Measurements from ENCODE around the gene HDGFL3.

DNA sequence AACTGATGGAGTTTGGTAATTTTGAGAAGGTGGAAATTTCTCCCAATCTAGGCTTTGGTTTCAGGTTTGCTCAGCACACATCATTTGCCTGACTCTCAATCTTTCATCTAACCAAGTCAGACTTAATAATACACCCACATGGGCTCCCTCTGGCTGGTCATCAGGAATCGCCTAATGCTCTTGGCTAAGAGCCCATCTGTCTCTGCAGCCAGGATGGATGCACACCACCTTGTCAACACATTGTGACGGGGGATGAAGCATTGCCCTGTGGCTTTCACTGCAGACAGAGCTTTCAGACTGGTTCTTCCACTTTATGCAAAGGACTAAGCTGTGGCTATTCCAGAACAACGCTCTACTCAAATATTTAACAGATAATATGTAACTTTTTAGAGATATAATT lies 3.0 kb upstream of the HDGFL3 start:
- TF ChIP-seq, protein P1, sequence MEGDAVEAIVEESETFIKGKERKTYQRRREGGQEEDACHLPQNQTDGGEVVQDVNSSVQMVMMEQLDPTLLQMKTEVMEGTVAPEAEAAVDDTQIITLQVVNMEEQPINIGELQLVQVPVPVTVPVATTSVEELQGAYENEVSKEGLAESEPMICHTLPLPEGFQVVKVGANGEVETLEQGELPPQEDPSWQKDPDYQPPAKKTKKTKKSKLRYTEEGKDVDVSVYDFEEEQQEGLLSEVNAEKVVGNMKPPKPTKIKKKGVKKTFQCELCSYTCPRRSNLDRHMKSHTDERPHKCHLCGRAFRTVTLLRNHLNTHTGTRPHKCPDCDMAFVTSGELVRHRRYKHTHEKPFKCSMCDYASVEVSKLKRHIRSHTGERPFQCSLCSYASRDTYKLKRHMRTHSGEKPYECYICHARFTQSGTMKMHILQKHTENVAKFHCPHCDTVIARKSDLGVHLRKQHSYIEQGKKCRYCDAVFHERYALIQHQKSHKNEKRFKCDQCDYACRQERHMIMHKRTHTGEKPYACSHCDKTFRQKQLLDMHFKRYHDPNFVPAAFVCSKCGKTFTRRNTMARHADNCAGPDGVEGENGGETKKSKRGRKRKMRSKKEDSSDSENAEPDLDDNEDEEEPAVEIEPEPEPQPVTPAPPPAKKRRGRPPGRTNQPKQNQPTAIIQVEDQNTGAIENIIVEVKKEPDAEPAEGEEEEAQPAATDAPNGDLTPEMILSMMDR (IDR thresholded peaks at IDR 0.05): no peak
- TF ChIP-seq POLR2A (IDR thresholded peaks at IDR 0.05): no peak
